ENCODE data around the gene NAP1L1. TPM values are rescaled to one million over a fixed set of nuclear protein-coding genes. Genes with fewer than 3 reads are reported as not detected.
A peak's percentile ranks its signal among the peaks of the same experiment; 100 is the strongest.

Gene NAP1L1
- total RNA-seq, 2 experiments from 2014 or later: 646 to 654 TPM

DNA sequence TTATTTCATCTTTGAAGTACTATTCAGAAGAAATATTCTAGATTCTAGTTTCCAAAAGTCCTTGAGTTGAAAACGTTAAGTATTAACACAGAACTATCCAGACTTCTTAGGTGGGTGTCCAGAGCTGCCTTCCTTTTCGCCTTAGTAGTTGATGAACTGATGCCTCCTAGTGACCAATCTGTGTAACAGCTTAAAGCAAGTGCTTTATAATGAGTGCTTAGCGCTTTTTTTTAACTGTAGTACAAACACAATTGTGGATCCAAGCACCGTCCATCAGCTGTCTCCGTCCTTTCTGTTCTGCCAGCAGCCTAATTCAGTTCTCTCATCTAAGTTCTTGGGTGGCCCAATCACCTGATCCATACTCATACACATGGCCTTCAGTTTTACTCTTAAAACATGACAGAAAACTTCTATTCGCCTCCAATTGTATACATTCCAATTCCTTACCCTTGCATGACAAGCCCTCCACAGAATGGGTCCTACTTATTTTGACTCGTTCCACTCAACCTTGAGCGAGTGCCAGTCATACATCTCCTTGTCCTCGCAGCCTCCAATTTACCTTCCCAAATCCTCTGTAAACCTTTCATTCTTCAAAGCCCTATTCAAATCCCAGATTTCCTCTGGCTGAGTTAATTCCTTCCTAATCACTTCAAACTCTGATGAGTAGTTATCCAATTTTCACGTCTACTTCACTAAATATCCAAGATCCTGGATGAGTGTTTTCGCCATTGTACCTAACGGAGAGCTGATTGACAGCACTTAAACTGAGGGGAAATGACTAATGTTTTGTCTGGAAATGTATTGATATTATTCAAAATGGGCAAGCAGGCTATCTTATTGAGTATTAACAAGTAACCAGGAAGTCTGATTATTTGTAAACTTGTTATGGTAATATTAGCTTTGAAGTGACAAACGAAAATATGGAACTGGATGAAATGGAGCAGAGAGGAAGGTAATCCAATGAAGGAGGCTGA is 47.1 kb downstream of the NAP1L1 start:
- intact Hi-C loops (cut with DNase I, micrococcal nuclease): loop anchor here (1.0 to 10.0 kb wide), 10 partner anchors 220 to 1350 kb away; partner anchors contain the start of genes GLIPR1L1 (in 2 of the 2), KRR1 (in 2 of the 2), CAPS2 (in 1 of the 2) and GLIPR1 (in 1 of the 2)
- TF ChIP-seq CTCF (IDR thresholded peaks at IDR 0.05): peak; percentile 85
- Mint-ChIP-seq H3K4me3 (no peak overlapping the region), H3K9me3 (no peaks in the 10 kb centered on the region), H3K27me3 (no peaks in the 10 kb centered on the region), H3K27ac (no peak overlapping the region), H3K4me1 (ENCODE audit: low read depth) (peaks cover 14% of the 10 kb centered on the region), H3K36me3 (ENCODE audit: low read depth) (no peaks in the 10 kb centered on the region)
- Histone ChIP-seq H3K36me3 (ENCODE audit: insufficient read depth, low read length) (no peaks in the 10 kb centered on the region), H3K27ac (ENCODE audit: low read depth in 1 of 2, low read length in 2 of 2) (no peak overlapping the region), H3K4me3 (ENCODE audit: low read length) (no peak overlapping the region), H3K9me3 (ENCODE audit: control insufficient read depth in 1 of 2, insufficient read depth in 1 of 2, low read length in 2 of 2) (no peaks in the 10 kb centered on the region), H3K27me3 (ENCODE audit: control insufficient read depth in 1 of 2, insufficient read depth in 2 of 2, low read length in 2 of 2) (no peaks in the 10 kb centered on the region), H3K4me1 (ENCODE audit: insufficient read depth, low read length) (peaks cover 9% of the 10 kb centered on the region)
- ChIA-PET POLR2A (interaction anchor here (0.8 to 1.1 kb wide), 4 partner anchors 17 to 526 kb away, joined by 3 to 6 read pairs (median 3); partner anchors contain the start of gene KRR1), CTCF (interaction anchor here (0.5 to 1.7 kb wide), 21 partner anchors 9 to 705 kb away, joined by 3 to 13 read pairs (median 3); partner anchors contain the start of genes GLIPR1L1 and GLIPR1L2)
- ATAC-seq (ENCODE audit: poor library complexity) (peak; percentile 92), DNase-seq (peak in 5 of 14 experiments; percentile 16 to 82 (median 75))

DNA sequence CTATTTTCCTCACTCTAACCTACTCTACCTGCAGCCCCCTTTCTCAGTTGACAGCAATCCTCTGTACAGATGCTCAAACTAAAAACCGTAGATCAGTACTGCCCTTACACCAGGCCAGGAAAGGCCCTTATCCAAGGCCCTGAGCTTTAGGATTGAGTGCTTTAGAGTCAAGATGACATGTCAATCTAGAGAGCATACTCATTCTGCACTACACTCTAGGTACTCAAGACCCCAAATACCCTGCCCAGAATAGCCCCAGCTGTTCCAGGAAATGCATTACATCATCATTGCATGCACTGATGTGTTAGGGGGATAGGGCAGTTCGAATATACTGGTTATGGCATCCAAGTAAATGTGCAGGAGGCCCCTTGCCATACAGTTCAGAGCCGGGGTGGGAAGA is 49.4 kb downstream of the NAP1L1 start:
- no peaks in the 10 kb centered on the region for H3K36me3 Mint-ChIP-seq (ENCODE audit: low read depth)
- Histone ChIP-seq H3K36me3 (ENCODE audit: insufficient read depth, low read length) (no peaks in the 10 kb centered on the region), H3K27me3 (ENCODE audit: control insufficient read depth in 1 of 2, insufficient read depth in 2 of 2, low read length in 2 of 2) (no peaks in the 10 kb centered on the region), H3K4me3 (ENCODE audit: low read length) (no peak overlapping the region), H3K9me3 (ENCODE audit: control insufficient read depth in 1 of 2, insufficient read depth in 1 of 2, low read length in 2 of 2) (no peaks in the 10 kb centered on the region), H3K27ac (ENCODE audit: low read depth in 1 of 2, low read length in 2 of 2) (no peak overlapping the region), H3K4me1 (ENCODE audit: insufficient read depth, low read length) (peaks cover 28% of the 10 kb centered on the region)
- H3K9me3 Mint-ChIP-seq: no peaks in the 10 kb centered on the region
- TF ChIP-seq CTCF (IDR thresholded peaks at IDR 0.05): no peak
- no peaks in the 10 kb centered on the region for H3K27me3 Mint-ChIP-seq
- CTCF ChIA-PET: no interaction called here
- H3K4me1 Mint-ChIP-seq (ENCODE audit: low read depth): peaks cover 31% of the 10 kb centered on the region
- no peak overlapping the region for H3K4me3 Mint-ChIP-seq
- no peak for DNase-seq
- ATAC-seq (ENCODE audit: poor library complexity): no peak
- POLR2A ChIA-PET: no interaction called here
- intact Hi-C loops (cut with DNase I, micrococcal nuclease): loop anchor here (5.0 to 10.0 kb wide), 6 partner anchors 218 to 1348 kb away; partner anchors contain the start of genes KRR1 (in 2 of the 2), CAPS2 (in 1 of the 2), GLIPR1 (in 1 of the 2) and GLIPR1L1 (in 1 of the 2)
- H3K27ac Mint-ChIP-seq: no peak overlapping the region

DNA sequence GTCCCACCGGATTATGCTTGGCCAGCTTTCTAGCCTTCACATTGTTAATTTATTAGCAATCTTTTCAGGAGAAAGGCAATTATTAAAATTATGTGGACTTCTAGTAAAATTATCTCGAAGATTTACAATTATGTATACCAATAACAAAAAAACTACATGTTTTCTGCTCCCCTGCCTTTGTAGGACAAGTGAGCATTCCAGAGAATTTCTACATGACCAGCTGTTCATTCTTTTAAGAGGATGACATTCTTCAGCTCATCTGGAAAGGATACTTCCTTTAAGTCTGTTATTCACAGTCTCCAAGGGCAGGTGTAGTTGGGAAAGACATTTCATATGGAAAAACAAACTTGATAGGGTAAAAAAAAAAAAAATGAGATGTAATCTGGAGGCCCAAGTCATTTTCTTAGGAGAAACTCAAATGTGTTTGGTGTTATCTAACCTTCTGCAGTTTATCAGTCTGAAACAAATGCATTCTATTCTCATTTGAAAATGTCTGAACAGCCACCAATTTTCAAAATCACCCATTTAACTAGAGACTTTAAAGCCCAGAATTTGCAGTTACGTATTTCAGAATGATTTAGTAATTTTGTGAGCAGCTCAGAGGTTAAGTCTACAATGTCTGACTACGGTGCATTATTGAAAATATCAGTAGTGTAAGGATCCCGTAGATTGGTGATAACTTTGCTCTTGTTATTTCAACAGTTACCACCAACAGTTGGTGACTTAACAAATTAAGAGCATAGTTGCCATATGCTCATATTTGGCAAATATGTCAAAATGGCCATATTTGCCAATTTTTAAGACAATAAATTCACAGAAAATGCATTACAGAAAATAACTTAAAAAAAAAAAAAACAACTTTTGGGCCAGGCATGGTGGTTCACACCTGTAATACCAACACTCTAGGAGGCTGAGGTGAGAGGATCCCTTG is 51.1 kb downstream of the NAP1L1 start:
- CTCF ChIA-PET: interaction anchor here (0.9 kb wide), 2 partner anchors 86 to 507 kb away, joined by 3 read pairs; no protein-coding TSS in a partner anchor
- intact Hi-C loops (cut with DNase I, micrococcal nuclease): loop anchor here in 1 of 2 experiments (10.0 kb wide), 1 partner anchor 329 kb away; no protein-coding TSS in a partner anchor
- peaks cover 48% of the 10 kb centered on the region for H3K4me1 Mint-ChIP-seq (ENCODE audit: low read depth)

More for the DNA sequence above, 51.1 kb downstream of the NAP1L1 start:
- H3K36me3 ChIP-seq (ENCODE audit: insufficient read depth, low read length): no peaks in the 10 kb centered on the region
- no peak overlapping the region for H3K27ac ChIP-seq (ENCODE audit: low read depth in 1 of 2, low read length in 2 of 2)
- POLR2A ChIA-PET: interaction anchor here (0.6 to 3.6 kb wide), 5 partner anchors 13 to 553 kb away, joined by 3 to 28 read pairs (median 18); partner anchors contain the start of genes GLIPR1 and KRR1
- H3K4me3 ChIP-seq (ENCODE audit: low read length): no peak overlapping the region
- DNase-seq (no peak), ATAC-seq (ENCODE audit: poor library complexity) (no peak)
- no peaks in the 10 kb centered on the region for H3K9me3 ChIP-seq (ENCODE audit: control insufficient read depth in 1 of 2, insufficient read depth in 1 of 2, low read length in 2 of 2)
- peak overlapping the region; percentile 82 for H3K27ac Mint-ChIP-seq
- H3K4me1 ChIP-seq (ENCODE audit: insufficient read depth, low read length): peaks cover 31% of the 10 kb centered on the region
- H3K36me3 Mint-ChIP-seq (ENCODE audit: low read depth): no peaks in the 10 kb centered on the region
- H3K9me3 Mint-ChIP-seq: no peaks in the 10 kb centered on the region
- no peaks in the 10 kb centered on the region for H3K27me3 Mint-ChIP-seq
- H3K4me3 Mint-ChIP-seq: peak overlapping the region; percentile 88
- H3K27me3 ChIP-seq (ENCODE audit: control insufficient read depth in 1 of 2, insufficient read depth in 2 of 2, low read length in 2 of 2): no peaks in the 10 kb centered on the region
- no peak for TF ChIP-seq CTCF (IDR thresholded peaks at IDR 0.05)

All from CD4-positive, alpha-beta T cell (primary cell).